GM21529 (cell line): ENCODE measurements around the gene GON7.
"Not testable (repeated sequence)": the region's sequence is repeated elsewhere in the genome, so short reads cannot be mapped to it uniquely, and the experiment has no call there.

ENCODE experiments used
- ATAC-seq: cut with Tn5 transposase; IDR thresholded peaks from one replicate; pipeline ENCODE4 v1.9.1; 2021; ENCODE audit not compliant: unreplicated experiment

Gene GON7

GRCh38 chr14:93200553-93200952, 6.3 kb downstream of the GON7 start:
- no peak for ATAC-seq

GRCh38 chr14:93199031-93199430, 7.8 kb downstream of the GON7 start:
- no peak for ATAC-seq

- no peak for ATAC-seq
Measured at GRCh38 chr14:93195316-93195999, 11.4 kb downstream of the GON7 start.

GRCh38 chr14:93186956-93187355, 19.9 kb downstream of the GON7 start:
- no peak for ATAC-seq

GRCh38 chr14:93186466-93186865, 20.4 kb downstream of the GON7 start:
- ATAC-seq = no peak

- peak; percentile 9 for ATAC-seq
Measured at GRCh38 chr14:93185349-93185720, 21.5 kb downstream of the GON7 start.

GRCh38 chr14:93184391-93185348, 22.2 kb downstream of the GON7 start, which contains the start of the genes LYSET and MOAP1:
TSS of gene LYSET (plus strand) at chr14:93185317. CDS start at chr14:93185406, 89 bp downstream.
TSS of gene MOAP1 (minus strand) at chr14:93184897. CDS start at chr14:93184242, 655 bp downstream.
- ATAC-seq = peak; percentile 81

- no peak for ATAC-seq
Measured at GRCh38 chr14:93183596-93184317, 23.1 kb downstream of the GON7 start.

GRCh38 chr14:93175492-93175891, 31.4 kb downstream of the GON7 start:
- ATAC-seq = no peak

- not testable (repeated sequence) for ATAC-seq
Measured at GRCh38 chr14:93174731-93175130, 32.1 kb downstream of the GON7 start.

GRCh38 chr14:93173943-93174395, 32.9 kb downstream of the GON7 start:
- ATAC-seq = no peak

- no peak for ATAC-seq
Measured at GRCh38 chr14:93171376-93171775, 35.5 kb downstream of the GON7 start.

- ATAC-seq = not testable (repeated sequence)
Measured at GRCh38 chr14:93170141-93170540, 36.7 kb downstream of the GON7 start.

- not testable (repeated sequence) for ATAC-seq
Measured at GRCh38 chr14:93169619-93170018, 37.2 kb downstream of the GON7 start.

- not testable (repeated sequence) for ATAC-seq
Measured at GRCh38 chr14:93168610-93169009, 38.3 kb downstream of the GON7 start.

GRCh38 chr14:93165271-93166265, 41.3 kb downstream of the GON7 start:
- ATAC-seq = not testable (repeated sequence)

GRCh38 chr14:93163564-93163963, 43.3 kb downstream of the GON7 start:
- no peak for ATAC-seq

GRCh38 chr14:93161411-93161940, 45.4 kb downstream of the GON7 start:
- no peak for ATAC-seq

- no peak for ATAC-seq
Measured at GRCh38 chr14:93160353-93160801, 46.5 kb downstream of the GON7 start.
